Glomerular endothelial cell (primary cell): Measurements from ENCODE around the gene ADAMTSL2. TPM values are rescaled to one million over a fixed set of nuclear protein-coding genes. Genes with fewer than 3 reads are reported as not detected.

ENCODE experiments used
- DNase-seq: peaks from one replicate; pipeline ENCODE4 v3.0.0-alpha.2; 2011; ENCODE audit warnings: low read depth, low spot score; ENCODE audit errors: extremely low read depth
- total RNA-seq: library from RNA; depleted of rRNA; stranded (reverse); fragments of >200 nt; gene quantifications from 2 replicates; pipeline ENCODE4 v1.2.3, GENCODE V29; 2015

The ADAMTSL2 gene
- 0.05 TPM in 1 of 2 replicates, not detected in the other for total RNA-seq

DNA sequence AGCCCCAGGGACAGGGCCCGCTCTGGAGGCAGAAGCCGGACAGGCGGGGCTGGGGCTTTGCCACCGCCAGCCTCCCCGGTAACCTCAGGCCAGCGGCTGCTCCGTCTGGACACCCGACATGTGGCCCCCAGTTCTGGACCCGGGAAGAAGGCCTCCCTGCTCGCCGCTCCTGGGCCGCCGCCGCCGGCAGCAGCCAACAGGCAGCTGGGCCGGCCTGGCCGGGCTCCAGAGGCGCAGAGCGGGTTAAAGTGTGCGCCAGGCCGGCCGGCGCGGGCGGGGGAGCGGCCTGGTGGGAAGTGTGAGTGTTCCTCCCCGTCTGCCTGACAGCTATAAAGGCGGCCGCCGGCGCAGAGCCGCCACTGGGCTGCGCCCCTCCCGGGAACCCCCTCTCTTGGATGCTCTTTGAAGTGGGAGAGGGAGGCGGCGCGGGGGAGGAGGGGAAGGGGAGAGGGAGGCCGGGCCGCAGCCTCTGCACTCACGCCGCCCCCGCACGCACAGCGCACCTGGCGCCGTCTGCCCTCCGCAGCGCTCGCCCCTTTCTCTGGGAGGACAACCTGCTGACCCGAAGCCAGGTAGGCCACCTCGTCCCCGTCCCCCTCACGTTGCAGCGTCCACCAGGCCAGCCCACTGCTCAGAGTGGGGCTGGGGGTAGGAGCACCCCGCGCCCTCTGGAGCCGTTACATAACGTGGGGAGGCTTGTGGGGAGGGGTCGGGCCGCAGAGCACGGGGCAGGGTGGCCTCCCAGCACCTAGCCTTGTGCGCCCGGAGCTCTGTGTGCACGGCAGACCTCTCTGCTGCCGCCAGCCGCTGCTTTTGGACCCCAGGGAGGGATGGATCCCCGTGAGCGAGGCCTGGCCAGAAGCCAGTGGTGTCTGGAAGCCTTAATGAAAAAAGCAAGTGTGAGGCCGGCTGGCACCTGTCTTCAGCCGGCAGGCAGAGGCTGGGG lies at the start of gene ADAMTSL2:
TSS of gene ADAMTSL2 (plus strand) at position 359 of the 946 bp plus-strand sequence. CDS start 2,009 bp downstream, outside the sequence.
- no peak for DNase-seq

GRCh38 chr9:133485531-133486260 lies 48.8 kb upstream of the ADAMTSL2 start:
- no peak for DNase-seq

GRCh38 chr9:133487331-133487725 lies 47.2 kb upstream of the ADAMTSL2 start:
- no peak for DNase-seq

DNA sequence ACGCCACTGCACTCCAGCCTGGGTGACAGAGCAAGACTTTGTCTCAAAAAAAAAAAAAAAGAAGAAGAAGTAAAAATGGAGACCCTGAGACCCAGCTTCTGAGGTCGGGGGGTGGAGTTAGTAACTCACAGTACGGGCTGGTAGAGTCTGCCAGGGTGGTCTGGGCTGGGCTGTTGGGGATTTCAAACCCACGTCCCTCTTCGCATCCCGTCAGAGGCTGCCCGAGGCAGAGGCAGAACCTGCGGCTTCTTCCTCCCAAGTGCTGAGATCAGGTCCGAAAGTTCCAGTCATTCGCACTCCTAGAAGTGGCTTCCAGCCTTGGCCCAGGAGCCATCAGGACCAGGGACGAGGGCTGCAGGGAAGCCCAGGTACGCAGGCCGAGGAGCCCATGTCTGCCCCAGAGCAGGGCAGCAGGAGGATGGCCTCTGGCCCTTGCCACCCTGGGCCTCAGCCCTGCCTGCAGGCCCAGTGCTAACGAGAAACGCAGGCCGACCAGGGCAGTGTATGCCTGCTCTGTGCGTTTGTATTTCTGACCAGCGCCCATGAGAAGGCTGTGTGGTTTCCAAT lies 45.7 kb upstream of the ADAMTSL2 start:
- no peak for DNase-seq

GRCh38 chr9:133489253-133490190 lies 45.0 kb upstream of the ADAMTSL2 start:
- no peak for DNase-seq

- no peak for DNase-seq
Measured at GRCh38 chr9:133490201-133490681, 44.3 kb upstream of the ADAMTSL2 start.

DNA sequence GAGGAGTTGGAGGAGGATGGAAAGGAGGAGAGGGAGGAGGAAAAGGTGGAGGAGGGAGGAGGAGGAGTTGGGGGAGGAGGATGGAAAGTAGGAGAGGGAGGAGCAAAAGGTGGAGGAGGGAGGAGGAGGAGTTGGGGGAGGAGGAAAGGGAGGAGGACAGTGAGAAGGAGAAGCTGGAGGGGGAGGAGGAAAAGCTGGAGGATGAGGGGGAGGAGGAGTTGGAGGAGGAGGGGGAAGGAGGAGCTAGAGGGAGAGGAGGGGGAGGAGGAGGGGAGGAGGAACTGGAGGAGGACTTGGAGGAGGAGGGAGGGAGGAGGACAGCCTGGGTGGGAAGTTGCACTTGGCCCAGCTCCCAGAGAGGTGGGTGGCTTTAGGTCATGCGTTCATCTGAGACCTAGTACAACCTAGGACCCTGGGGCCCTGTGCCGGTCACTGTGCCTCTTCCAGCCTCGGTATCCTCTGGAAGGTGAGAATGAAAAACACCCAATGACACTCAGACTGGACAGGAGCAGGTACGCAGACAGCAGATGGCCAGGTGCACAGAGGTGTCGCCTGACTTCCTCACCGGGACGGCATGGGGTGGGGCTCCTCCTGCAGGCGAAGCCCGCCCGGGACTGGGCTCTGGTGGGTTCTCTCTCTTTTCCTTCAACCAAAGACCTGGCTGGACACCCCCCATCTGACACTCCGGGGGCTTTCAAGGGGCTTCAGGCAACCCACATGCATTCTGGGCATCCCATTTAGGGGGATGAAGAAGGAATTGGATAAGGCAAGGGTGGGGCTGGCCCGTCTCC lies 43.4 kb upstream of the ADAMTSL2 start:
- no peak for DNase-seq

GRCh38 chr9:133491656-133491925 lies 42.9 kb upstream of the ADAMTSL2 start:
- no peak for DNase-seq

GRCh38 chr9:133492061-133493021 lies 42.2 kb upstream of the ADAMTSL2 start:
- DNase-seq: no peak

GRCh38 chr9:133493428-133493827 lies 41.1 kb upstream of the ADAMTSL2 start:
- no peak for DNase-seq

DNA sequence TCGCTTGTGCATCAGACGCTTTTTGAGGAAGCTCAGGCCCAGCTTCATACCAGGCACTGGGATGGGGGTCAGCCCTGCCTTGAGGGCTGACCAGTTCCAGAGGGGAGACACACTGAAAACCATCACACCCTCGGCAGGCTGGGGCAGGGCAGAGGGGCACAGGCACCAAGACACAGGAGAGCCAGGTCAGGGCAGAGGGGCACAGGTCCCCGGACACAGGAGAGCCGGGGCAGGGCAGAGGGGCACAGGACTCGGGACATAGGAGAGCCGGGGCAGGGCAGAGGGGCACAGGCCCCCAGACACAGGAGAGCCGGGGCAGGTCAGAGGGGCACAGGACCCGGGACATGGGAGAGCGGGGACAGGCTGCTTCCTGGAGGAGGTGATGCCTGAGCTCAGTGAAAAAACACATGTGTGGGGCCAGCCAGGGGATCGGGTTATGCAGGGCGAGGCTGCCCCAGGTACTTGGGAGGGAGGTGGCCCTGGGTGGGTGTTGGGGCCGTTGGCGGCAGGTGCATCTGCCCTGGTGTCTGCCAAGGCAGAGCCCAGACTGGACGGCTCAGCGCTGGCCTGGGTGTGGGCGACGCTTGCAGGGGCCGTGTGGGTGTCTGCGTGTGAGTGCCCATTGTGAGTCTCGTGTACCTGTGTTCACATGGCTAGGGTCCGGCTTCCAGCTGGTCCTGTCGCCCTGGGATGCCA lies 40.5 kb upstream of the ADAMTSL2 start:
- no peak for DNase-seq

DNA sequence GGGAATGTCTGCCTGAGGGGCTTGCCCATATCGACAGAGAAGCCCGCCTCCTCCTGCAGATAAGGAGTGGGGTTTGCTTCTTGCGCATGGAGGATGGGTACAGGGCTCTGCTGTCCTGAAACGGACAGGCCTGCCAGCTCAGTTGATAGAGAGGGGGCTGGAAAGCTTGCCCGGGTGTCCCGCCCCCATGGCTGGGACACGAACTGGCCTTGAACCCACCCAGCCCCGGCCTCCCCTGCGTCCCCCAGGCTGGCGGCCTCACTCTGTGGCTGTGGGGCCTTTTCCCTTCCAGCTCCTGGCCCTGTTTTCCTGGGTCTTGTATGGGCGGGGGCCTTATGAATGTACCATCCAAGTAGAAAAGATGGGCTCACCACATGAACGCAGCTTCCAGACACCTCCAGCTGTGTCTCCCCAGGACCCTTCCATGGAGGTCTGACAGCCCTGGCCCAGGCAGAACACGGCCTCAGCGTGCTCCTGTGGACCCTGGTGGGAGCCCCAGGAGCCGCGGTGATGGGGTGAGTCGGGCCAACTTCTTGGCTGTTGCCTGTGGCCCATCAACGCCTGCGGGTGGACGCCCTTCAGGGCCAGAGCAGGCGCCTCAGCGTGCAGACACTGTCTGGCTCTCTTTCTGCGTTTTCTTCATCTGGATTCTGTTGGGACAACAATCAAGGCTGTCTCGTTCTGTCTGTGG lies 39.7 kb upstream of the ADAMTSL2 start:
- DNase-seq: no peak

DNA sequence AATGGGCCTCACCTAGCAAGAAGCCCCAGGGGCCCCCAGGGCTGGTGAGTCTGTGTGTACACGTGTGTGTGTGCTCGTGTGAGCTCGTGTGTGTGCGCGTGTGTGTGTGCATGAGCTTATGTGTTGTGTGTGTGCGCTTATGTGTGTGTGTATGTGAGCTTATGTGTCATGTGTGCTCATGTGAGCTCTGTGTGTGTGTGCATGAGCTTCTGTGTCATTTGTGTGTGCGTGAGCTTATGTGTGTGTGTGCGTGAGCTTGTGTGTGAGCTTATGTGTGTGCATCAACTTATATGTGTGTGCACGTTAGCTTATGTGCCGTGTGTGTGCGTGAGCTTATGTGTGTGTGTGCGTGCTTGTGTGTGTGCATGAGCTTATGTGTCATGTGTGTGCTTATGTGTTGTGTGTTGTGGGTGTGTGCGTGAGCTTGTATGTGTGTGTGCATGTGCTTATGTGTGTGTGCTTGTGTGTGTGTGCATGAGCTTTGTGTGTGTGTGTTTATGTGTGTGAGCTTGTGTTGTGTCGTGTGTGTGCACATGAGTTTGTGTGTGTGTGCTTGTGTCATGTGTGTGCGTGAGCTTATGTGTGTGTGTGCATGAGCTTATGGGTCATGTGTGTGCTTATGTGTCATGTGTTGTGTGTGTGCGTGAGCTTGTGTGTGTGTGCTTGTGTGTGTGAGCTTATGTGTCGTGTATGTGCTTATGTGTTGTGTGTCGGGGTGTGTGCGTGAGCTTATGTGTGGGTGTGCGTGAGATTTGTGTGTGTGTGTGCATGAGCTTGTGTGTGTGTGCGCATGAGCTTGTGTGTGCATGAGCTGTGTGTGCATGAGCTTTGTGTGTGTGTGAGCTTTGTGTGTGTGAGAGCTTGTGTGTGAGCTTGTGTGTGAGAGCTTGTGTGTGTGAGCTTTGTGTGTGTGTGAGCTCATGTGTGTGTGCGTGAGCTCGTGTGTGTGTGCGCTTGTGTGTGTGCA lies 38.9 kb upstream of the ADAMTSL2 start:
- DNase-seq: no peak

DNA sequence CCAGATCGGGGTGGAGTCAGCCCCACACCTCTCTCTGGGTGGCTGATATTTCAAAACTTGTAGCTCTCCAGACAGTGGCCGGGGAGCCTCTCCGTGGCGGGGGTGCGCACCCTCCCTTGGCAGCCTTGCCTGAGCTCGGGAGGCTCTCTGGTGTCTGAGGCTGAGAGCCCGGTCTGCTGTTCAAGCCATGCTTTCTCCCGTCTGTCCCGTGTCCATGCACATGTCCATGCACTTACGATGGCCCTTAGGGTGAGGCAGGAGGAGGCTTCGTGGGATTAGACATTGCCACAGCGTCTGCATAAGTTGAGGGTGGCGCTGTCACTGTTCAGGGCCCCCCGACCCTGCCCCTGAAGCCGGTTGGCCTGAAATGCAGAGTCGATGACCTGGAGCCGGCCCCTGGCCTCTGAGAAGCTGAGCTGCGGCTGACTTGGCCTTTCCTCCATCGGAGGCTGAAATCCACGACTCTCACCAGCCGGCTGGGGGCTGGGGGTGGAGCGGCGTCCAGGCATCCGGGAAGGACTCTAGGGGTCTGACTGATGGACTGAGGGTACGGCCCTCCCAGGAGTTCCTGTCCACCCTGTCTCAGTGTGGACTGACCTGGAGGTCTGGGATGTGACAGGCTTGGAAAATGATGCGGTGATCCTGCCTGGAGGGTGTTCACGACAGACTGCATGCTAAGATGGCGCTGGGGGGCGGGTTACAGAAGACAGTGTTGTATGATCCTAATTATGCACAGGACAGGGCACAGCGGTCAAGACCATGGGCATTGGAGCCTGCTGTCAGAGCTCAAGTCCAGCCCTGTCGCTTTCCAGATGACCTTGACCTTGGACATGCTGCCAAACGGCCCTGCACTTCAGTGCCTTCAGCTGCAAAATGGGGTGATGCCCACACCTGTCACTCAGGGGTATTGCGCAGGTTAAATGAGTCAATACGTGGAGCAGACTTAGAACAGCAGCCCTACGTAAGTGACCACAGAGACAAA lies 37.4 kb upstream of the ADAMTSL2 start:
- no peak for DNase-seq
